ENCODE data around the gene SMAP2. TPM values are rescaled to one million over a fixed set of nuclear protein-coding genes. Genes with fewer than 3 reads are reported as not detected.

Gene SMAP2
- total RNA-seq, 1 donor from 2014 or later, result 220 TPM

DNA sequence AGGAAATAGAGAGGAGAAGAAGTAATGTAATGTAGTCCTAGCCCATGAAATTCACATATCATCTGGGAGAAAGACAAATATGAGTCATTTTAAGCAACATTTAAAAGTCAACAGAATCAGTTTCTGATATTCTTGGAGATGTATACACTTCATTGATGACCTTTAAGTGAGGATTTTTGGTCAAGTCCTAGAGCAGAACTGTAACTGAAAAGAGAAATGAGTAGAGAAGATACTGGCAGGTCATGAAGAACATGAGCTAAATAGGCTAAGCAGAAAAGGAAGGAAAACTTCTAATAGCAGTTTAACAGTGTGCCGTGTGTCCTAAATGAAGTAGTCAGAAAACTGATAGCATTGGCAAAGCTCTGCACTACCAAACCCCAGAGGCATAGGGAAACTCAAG, 81.3 kb downstream of the SMAP2 start:
- ChIA-PET CTCF (no interaction called here), POLR2A (no interaction called here)
- no peak overlapping the region for H3K4me3 Mint-ChIP-seq
- H3K27ac Mint-ChIP-seq, result no peak overlapping the region
- TF ChIP-seq, protein P1, sequence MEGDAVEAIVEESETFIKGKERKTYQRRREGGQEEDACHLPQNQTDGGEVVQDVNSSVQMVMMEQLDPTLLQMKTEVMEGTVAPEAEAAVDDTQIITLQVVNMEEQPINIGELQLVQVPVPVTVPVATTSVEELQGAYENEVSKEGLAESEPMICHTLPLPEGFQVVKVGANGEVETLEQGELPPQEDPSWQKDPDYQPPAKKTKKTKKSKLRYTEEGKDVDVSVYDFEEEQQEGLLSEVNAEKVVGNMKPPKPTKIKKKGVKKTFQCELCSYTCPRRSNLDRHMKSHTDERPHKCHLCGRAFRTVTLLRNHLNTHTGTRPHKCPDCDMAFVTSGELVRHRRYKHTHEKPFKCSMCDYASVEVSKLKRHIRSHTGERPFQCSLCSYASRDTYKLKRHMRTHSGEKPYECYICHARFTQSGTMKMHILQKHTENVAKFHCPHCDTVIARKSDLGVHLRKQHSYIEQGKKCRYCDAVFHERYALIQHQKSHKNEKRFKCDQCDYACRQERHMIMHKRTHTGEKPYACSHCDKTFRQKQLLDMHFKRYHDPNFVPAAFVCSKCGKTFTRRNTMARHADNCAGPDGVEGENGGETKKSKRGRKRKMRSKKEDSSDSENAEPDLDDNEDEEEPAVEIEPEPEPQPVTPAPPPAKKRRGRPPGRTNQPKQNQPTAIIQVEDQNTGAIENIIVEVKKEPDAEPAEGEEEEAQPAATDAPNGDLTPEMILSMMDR (IDR thresholded peaks at IDR 0.05), result no peak
- H3K27me3 Mint-ChIP-seq, result no peaks in the 10 kb centered on the region
- ATAC-seq (ENCODE audit: low read depth) (no peak), DNase-seq (no peak)
- peaks cover 46% of the 10 kb centered on the region for H3K9me3 Mint-ChIP-seq
- H3K36me3 Mint-ChIP-seq (ENCODE audit: low read depth), result peaks cover 78% of the 10 kb centered on the region
- intact Hi-C loops (cut with micrococcal nuclease), result loop anchor here (5.0 kb wide), 1 partner anchor 83 kb away; the partner anchor contains the start of gene SMAP2
- peaks cover 23% of the 10 kb centered on the region for H3K4me1 Mint-ChIP-seq

DNA sequence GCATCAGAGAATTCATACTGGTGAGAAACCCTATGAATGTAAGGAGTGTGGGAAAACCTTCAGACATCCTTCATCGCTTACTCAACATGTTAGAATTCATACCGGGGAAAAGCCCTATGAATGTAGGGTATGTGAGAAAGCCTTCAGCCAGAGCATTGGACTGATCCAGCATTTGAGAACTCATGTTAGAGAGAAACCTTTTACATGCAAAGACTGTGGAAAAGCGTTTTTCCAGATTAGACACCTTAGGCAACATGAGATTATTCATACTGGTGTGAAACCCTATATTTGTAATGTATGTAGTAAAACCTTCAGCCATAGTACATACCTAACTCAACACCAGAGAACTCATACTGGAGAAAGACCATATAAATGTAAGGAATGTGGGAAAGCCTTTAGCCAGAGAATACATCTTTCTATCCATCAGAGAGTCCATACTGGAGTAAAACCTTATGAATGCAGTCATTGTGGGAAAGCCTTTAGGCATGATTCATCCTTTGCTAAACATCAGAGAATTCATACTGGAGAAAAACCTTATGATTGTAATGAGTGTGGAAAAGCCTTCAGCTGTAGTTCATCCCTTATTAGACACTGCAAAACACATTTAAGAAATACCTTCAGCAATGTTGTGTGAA, 89.5 kb downstream of the SMAP2 start:
- Mint-ChIP-seq H3K27me3 (no peaks in the 10 kb centered on the region), H3K27ac (no peak overlapping the region), H3K4me3 (no peak overlapping the region), H3K36me3 (ENCODE audit: low read depth) (peaks cover 82% of the 10 kb centered on the region), H3K4me1 (no peaks in the 10 kb centered on the region), H3K9me3 (peaks cover 59% of the 10 kb centered on the region)
- POLR2A ChIA-PET, result interaction anchor here (0.6 to 1.5 kb wide), 2 partner anchors 14 to 388 kb away, joined by 5 read pairs; partner anchors contain the start of gene ZFP69
- CTCF ChIA-PET, result no interaction called here
- ATAC-seq (ENCODE audit: low read depth) (no peak), DNase-seq (no peak)
- TF ChIP-seq, protein P1 (IDR thresholded peaks at IDR 0.05), result no peak
- intact Hi-C loops (cut with micrococcal nuclease), result no loop called here

DNA sequence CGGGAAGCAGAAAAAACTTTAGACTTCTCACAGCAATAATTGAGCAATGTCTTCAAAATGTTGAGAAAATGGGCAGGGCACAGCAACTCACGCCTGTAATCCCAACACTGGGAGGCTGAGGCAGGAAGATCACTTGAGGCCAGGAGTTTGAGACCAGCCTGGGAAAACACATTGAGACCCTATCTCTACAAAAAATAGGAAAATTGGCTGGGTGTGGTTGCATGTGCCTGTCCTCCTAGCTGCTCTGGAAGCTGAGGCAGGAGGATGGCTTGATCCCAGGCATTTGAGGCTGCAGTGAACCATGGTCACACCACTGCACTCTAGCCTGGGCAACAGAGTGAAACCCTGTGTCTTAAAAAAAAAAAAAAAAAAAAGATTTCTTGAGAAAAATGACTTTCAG, 95.8 kb downstream of the SMAP2 start:
- no peak overlapping the region for H3K27ac Mint-ChIP-seq
- DNase-seq (no peak), ATAC-seq (ENCODE audit: low read depth) (no peak)
- no peaks in the 10 kb centered on the region for H3K4me1 Mint-ChIP-seq
- peaks cover 57% of the 10 kb centered on the region for H3K9me3 Mint-ChIP-seq
- no peaks in the 10 kb centered on the region for H3K27me3 Mint-ChIP-seq
- intact Hi-C loops (cut with micrococcal nuclease), result no loop called here
- ChIA-PET POLR2A (no interaction called here), CTCF (no interaction called here)
- TF ChIP-seq, protein P1 (IDR thresholded peaks at IDR 0.05), result no peak
- H3K36me3 Mint-ChIP-seq (ENCODE audit: low read depth), result peaks cover 45% of the 10 kb centered on the region
- H3K4me3 Mint-ChIP-seq, result no peak overlapping the region

Other genes with a start within 250 kb of the SMAP2 start
- gene RLF, start 212.3 kb upstream of the SMAP2 start, total RNA-seq, result 18.1 and 19.2 TPM in 2 replicates
- gene TMCO2, start 125.8 kb upstream of the SMAP2 start, total RNA-seq, result not detected in 2 replicates
- 17.6 and 18.6 TPM in 2 replicates for gene ZMPSTE24, start 115.5 kb upstream of the SMAP2 start, total RNA-seq
- 5.5 and 5.7 TPM in 2 replicates for gene COL9A2, start 56.4 kb upstream of the SMAP2 start, total RNA-seq
- 8.9 and 10.4 TPM in 2 replicates for gene ZFP69B, start 76.7 kb downstream of the SMAP2 start, total RNA-seq
- gene ZFP69, start 103.6 kb downstream of the SMAP2 start, total RNA-seq, result 4.5 and 5.1 TPM in 2 replicates
- 11.4 and 13.8 TPM in 2 replicates for gene EXO5, start 135.0 kb downstream of the SMAP2 start, total RNA-seq
- gene ZNF684, start 157.9 kb downstream of the SMAP2 start, total RNA-seq, result 5.0 and 5.4 TPM in 2 replicates

Data from activated B cell treated with CpG ODN at 0.5 μM for 24 hours (primary cell).